GM21619 (cell line): ENCODE data around the gene C4BPA.

Experiments used
- ATAC-seq: cut with Tn5 transposase; IDR thresholded peaks from one replicate; pipeline ENCODE4 v1.9.1; 2021; ENCODE audit not compliant: unreplicated experiment

The C4BPA gene

DNA sequence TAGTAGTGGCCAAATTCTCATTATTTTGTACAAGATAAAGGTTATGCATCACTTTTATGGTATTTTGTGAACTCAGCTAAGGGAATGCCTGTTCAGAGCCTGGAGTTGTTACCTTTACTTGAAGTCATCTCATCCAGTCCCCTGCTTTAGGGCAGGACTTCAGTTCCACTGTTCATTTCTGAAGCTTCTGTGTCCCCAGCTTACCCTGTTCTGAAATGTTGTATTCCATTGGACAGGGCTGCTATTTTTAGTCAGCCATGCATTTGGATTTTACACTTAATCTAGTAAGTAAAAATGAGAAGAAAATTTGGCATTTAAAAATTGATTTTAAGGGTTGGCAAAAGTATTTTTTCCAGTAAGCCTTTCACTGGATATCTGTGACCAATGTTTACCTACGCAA is 27.0 kb upstream of the C4BPA start:
- ATAC-seq, result no peak

- peak; percentile 72 for ATAC-seq
Observed at GRCh38 chr1:207077470-207078377, 26.3 kb upstream of the C4BPA start.

- no peak for ATAC-seq
Observed at GRCh38 chr1:207078578-207079132, 25.4 kb upstream of the C4BPA start.

DNA sequence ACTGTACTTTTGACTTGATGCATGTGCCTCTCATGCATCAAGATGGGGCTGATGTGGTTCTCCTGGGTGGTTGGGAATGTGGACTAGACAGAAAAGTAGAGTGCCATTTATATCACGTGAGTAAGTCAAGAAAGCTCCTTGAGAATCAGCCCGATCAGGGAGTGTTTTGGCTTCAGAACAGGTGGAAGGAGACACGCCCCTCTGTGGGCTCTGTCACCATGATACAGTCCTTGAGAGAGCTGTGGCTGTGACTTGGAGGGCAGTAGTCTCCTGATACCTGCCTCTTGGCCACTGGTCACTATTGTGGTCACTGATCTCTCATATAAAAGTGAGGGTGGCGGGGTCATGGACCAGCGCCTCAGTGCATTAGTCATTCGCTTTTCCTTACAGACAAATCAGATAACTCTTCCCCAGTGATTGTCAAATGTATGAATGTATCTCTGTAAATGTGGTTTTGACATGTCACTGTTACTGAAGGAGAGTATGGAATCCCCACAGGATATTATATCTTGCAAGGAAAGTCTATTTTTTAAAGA is 24.3 kb upstream of the C4BPA start:
- ATAC-seq, result no peak

DNA sequence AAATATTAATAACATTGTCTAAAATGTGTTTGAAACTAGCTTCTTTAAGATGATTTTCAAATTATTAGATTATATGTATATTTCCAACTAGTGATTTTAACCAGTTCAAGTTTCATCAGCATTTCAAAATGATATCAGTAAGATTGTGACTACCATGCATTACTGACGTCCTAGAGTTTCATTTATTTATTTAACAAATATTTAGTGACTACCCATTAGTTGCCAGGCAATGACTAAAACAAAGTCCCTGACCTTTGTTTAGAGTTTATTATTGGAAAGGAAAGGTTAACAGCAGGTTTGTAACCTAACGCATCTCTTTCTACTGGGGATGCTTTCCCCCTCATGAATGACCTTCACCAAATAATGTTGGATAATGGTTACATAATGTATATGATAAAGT is 22.9 kb upstream of the C4BPA start:
- no peak for ATAC-seq

- no peak for ATAC-seq
Observed at GRCh38 chr1:207081806-207082205, 22.2 kb upstream of the C4BPA start.

DNA sequence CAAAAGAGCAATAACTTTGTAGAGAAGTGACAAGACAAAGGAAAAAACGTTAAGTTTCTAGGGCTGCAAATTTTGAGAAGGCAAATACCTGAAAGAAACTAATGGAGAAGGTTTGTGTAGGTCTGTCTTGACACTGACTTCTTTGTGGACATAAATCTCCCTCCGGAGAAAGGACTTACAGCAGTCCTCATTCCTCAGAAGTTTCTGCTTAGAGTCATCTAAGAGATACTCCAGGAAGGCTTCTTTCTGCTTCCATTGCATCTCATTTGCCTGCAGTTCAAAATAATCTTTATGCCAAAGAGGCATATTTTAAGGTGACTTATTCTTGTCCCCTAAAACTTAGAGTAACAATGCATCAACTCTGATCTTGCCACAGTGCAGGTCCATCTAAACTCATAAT is 19.8 kb upstream of the C4BPA start:
- ATAC-seq, result no peak

- ATAC-seq, result peak; percentile 84
Observed at GRCh38 chr1:207084701-207085180, 19.3 kb upstream of the C4BPA start.

GRCh38 chr1:207085887-207086286 is 18.1 kb upstream of the C4BPA start:
- ATAC-seq, result no peak

- no peak for ATAC-seq
Observed at GRCh38 chr1:207088161-207088560, 15.9 kb upstream of the C4BPA start.

DNA sequence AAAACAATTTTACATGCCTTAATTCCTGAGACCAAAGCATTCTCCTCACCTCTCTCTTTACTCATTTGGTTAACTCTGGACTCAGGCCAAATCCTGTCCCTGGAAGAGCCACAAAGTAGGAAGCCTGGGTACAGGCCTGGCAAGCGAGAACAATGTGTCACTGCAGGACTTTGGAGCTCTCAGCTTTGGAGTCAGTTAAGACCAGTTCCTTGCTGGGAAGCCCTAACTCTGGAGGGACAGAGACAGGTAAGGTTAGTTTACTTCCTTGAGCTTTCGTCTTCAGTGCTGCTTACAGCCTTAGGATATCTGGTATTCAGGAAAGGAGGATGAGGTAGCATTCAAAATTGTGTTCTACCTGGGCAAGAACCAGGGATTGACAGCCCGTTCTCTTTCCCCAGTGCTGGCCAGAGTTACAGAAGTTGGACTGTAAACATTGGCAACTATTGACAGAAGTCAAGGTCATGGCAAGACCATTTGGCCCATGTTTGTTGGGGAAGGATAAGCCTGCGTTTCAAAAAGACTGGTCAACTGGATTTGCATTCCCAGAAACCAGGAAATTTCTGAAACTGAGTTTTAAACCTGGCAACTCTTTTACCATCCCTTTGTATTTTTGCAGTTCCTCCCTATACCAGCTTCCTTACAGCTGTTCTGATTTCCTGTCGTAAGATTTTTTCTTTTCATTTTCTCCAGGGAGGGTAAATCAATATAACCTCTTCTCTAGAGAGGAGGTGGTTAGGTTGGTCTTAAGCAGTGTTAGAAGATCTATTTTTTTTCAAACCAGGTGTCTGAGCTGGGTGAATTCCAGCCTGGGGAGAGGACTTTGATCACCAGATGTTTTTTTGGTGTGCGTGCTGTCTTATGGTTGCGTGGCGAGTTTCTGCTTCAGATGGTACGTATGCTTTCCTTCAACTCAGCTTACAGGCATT is 15.1 kb upstream of the C4BPA start, which contains the start of gene C4BPB:
TSS of gene C4BPB (plus strand) at position 160 of the 926 bp plus-strand sequence. CDS start at position 832, 672 bp downstream.
- ATAC-seq, result no peak

- no peak for ATAC-seq
Observed at GRCh38 chr1:207089627-207090355, 14.2 kb upstream of the C4BPA start.

DNA sequence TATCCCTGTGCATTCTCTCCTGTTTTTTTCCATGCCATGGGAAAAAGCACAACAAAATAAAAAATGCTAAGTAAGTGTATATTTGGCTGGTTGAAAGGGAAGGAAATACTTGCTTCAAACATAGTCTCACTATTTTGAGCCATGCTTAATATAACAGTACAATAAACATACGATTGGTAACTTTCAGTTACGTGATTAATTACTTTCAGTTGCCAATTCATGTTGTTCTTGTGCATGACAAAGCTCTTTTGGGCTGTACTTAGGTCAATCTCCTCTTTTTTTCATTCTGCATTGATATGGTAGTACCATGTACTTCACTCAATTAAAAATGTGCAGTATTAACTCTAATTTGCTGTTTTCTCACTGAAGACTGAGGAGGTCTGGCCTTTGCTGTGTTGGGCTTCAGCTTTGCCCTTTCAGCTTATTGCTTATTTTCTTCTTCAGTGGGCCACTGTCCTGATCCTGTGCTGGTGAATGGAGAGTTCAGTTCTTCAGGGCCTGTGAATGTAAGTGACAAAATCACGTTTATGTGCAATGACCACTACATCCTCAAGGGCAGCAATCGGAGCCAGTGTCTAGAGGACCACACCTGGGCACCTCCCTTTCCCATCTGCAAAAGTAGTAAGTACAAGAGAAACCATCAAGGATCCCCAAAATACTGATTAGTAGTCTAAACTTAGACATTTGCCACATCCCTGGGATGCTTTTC is 12.7 kb upstream of the C4BPA start:
- no peak for ATAC-seq

DNA sequence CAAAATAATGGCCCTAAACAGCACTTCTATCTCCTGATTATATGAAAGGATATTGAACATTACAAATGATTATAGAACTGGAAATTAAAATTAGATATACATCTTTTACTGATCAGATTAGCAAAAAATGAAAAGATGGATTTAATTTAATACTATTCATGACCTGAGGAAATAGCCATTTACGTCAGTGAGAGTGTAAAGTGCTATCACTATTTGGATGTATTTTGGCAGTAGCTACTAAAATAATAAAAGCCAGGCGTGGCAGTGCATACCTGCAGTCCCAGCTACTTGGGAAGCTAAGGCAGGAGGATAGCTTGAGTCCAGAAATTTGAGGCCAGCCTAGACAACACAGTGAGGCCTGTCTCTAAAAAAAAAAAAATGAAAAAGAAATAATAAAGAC is 10.1 kb upstream of the C4BPA start:
- no peak for ATAC-seq

GRCh38 chr1:207097871-207098324 is 6.1 kb upstream of the C4BPA start:
- peak; percentile 84 for ATAC-seq

DNA sequence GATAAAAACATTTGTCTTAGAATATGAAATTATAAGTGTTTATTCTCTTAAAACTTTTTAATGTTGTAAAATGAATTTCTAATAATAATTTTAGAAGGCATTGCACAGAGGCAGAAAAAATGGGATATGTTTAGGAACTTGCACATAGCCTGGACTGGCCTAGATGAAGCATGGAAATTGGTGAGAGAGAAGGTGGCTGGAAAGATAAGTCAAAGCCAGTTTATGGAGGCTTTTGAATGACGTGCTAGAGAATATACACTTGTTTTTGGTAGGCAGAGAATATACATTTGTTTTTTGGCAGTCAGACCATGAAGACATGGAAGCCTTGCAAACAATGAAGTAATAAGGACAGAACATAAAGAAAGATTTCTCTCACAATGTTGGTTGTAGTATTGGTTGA is 2.3 kb upstream of the C4BPA start:
- ATAC-seq, result no peak

DNA sequence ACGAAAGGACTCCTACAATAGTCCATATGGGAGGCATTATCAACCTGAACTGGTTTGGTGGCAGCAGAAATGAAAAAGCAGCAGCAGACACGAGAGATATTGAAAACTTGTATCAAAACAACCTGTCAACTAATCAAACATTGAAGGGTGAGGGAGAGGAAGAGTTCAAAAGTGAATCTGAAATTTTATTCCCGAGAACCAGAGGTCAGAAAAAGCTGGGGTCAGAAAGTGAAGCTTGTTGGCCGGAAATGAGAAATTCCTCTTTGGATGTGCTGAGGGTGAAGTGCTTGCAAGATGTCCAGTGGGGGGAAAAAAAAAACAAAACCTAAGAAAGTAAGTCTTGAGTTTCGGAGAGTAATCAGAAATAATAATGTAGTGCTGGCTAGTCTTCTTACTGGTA is 1.9 kb upstream of the C4BPA start:
- no peak for ATAC-seq

DNA sequence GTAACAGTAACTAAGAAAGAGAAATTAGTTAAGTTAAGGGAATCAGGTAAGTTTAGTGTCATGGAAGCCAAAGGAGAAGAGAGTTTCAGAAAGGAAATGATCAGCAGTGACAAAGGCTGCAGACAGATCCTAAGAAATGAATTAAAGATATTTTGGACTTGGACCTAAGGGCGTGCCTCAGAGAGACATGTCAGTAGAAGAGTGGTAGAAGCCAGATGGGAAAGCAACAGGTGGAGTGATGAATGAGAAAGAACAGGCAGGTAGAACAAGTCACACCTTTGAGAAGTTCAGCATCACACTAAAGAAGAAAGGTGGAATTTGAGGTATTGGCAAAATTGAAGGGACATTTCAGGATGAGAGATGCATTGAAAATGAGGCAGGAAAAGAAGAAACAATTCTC is 1.4 kb upstream of the C4BPA start:
- ATAC-seq, result no peak

GRCh38 chr1:207109004-207109403 is 5.0 kb downstream of the C4BPA start:
- no peak for ATAC-seq
